ENCODE data around the gene RASL12. TPM values are rescaled to one million over a fixed set of nuclear protein-coding genes. Genes with fewer than 3 reads are reported as not detected.

The RASL12 gene
- polyA plus RNA-seq, 3 donors, result not detected

GRCh38 chr15:65049418-65049840, 18.4 kb downstream of the RASL12 start:
- H3K36me3 Mint-ChIP-seq, result no peaks in the 10 kb centered on the region
- TF ChIP-seq CTCF (IDR thresholded peaks at IDR 0.05), result no peak
- Histone ChIP-seq H3K27me3 (ENCODE audit: control insufficient read depth in 2 of 2, insufficient read depth in 2 of 2, low read length in 2 of 2) (no peaks in the 10 kb centered on the region), H3K4me1 (ENCODE audit: control insufficient read depth in 1 of 2, insufficient read depth in 2 of 2, low read length in 2 of 2) (peaks cover 10 to 16% of the 10 kb centered on the region in 2 donors), H3K4me2 (replicated peaks; ENCODE audit: extremely low read depth, low read length, poor library complexity, severe bottlenecking) (peak overlapping the region; percentile 66), H3K9ac (ENCODE audit: insufficient read depth, low read length, poor library complexity, severe bottlenecking) (no peak overlapping the region), H3K9me3 (replicated peaks in 1 of 2; ENCODE audit: control insufficient read depth in 1 of 2, insufficient read depth in 1 of 2, low read length in 2 of 2) (no peaks in the 10 kb centered on the region), H3K27ac (ENCODE audit: low read depth in 1 of 2, low read length in 2 of 2) (no peak overlapping the region), H2AFZ (ENCODE audit: insufficient read depth, low read depth, low read length, poor library complexity, severe bottlenecking) (peak overlapping the region; percentile 19), H4K20me1 (ENCODE audit: insufficient read depth, low read length) (no peaks in the 10 kb centered on the region), H3K4me3 (replicated peaks in 1 of 3; ENCODE audit: low read depth in 2 of 3, low read length in 3 of 3) (peak overlapping the region; percentile 4 to 70 (median 25)), H3K79me2 (ENCODE audit: insufficient read depth, low read length) (no peaks in the 10 kb centered on the region), H3K36me3 (replicated peaks in 1 of 2; ENCODE audit: control insufficient read depth in 1 of 2, insufficient read depth in 2 of 2, low read length in 2 of 2) (no peaks in the 10 kb centered on the region)
- under 1% methylated on average over 15 of the region's 19 CpGs for WGBS (ENCODE audit: insufficient coverage)
- H3K4me3 Mint-ChIP-seq, result peak overlapping the region; percentile 52 to 80
- peaks cover 6 to 18% (median 8%) of the 10 kb centered on the region in 3 donors for H3K27me3 Mint-ChIP-seq (ENCODE audit: low read depth in 3 of 3)
- peaks cover 16% of the 10 kb centered on the region for H3K4me1 Mint-ChIP-seq
- peaks cover 0 to 3% (median 0%) of the 10 kb centered on the region in 7 donors for H3K9me3 Mint-ChIP-seq
- peak overlapping the region in 3 of 7 donors; percentile 23 to 42 (median 36) for H3K27ac Mint-ChIP-seq
- intact Hi-C loops (cut with micrococcal nuclease), result no loop called here
- DNase-seq, result peak; percentile 84 to 93 (median 92)

- Histone ChIP-seq H3K9me3 (replicated peaks in 1 of 2; ENCODE audit: control insufficient read depth in 1 of 2, insufficient read depth in 1 of 2, low read length in 2 of 2) (no peaks in the 10 kb centered on the region), H3K27me3 (ENCODE audit: control insufficient read depth in 2 of 2, insufficient read depth in 2 of 2, low read length in 2 of 2) (no peaks in the 10 kb centered on the region), H3K4me1 (ENCODE audit: control insufficient read depth in 1 of 2, insufficient read depth in 2 of 2, low read length in 2 of 2) (peaks cover 10 to 16% of the 10 kb centered on the region in 2 donors), H3K9ac (ENCODE audit: insufficient read depth, low read length, poor library complexity, severe bottlenecking) (no peak overlapping the region), H3K36me3 (replicated peaks in 1 of 2; ENCODE audit: control insufficient read depth in 1 of 2, insufficient read depth in 2 of 2, low read length in 2 of 2) (no peaks in the 10 kb centered on the region), H3K79me2 (ENCODE audit: insufficient read depth, low read length) (no peaks in the 10 kb centered on the region), H3K4me3 (replicated peaks in 1 of 3; ENCODE audit: low read depth in 2 of 3, low read length in 3 of 3) (no peak overlapping the region), H2AFZ (ENCODE audit: insufficient read depth, low read depth, low read length, poor library complexity, severe bottlenecking) (no peak overlapping the region), H4K20me1 (ENCODE audit: insufficient read depth, low read length) (no peaks in the 10 kb centered on the region), H3K27ac (ENCODE audit: low read depth in 1 of 2, low read length in 2 of 2) (no peak overlapping the region), H3K4me2 (replicated peaks; ENCODE audit: extremely low read depth, low read length, poor library complexity, severe bottlenecking) (no peak overlapping the region)
- WGBS (ENCODE audit: insufficient coverage), result no CpG with 5 or more reads among the region's 2 CpGs
- H3K27me3 Mint-ChIP-seq (ENCODE audit: low read depth in 3 of 3), result peaks cover 6 to 18% (median 8%) of the 10 kb centered on the region in 3 donors
- peaks cover 16% of the 10 kb centered on the region for H3K4me1 Mint-ChIP-seq
- TF ChIP-seq CTCF (IDR thresholded peaks at IDR 0.05), result no peak
- peaks cover 0 to 3% (median 0%) of the 10 kb centered on the region in 7 donors for H3K9me3 Mint-ChIP-seq
- H3K36me3 Mint-ChIP-seq, result no peaks in the 10 kb centered on the region
- DNase-seq, result no peak
- no peak overlapping the region for H3K27ac Mint-ChIP-seq
- intact Hi-C loops (cut with micrococcal nuclease), result no loop called here
- no peak overlapping the region for H3K4me3 Mint-ChIP-seq
Observed at GRCh38 chr15:65048241-65048640, 19.6 kb downstream of the RASL12 start.

All from CD14-positive monocyte (primary cell).